Urinary bladder (tissue), 4 donors: ENCODE results near the gene KATNB1. TPM values are rescaled to one million over a fixed set of nuclear protein-coding genes. Genes with fewer than 3 reads are reported as not detected.

ENCODE experiments used
- DNase-seq: peaks from one replicate; pipeline ENCODE4 v3.0.0-alpha.2; 2015; ENCODE audit errors: extremely low spot score
- H3K27ac ChIP-seq: one replicate; pipeline ENCODE4 v1.5.1; 2013; ENCODE audit warnings: low read depth, mild to moderate bottlenecking, moderate library complexity
- H3K36me3 ChIP-seq: one replicate; pipeline ENCODE4 v1.6.1; 2013; ENCODE audit warnings: mild to moderate bottlenecking, moderate library complexity; ENCODE audit not compliant: insufficient read depth
- H3K4me1 ChIP-seq: one replicate; pipeline ENCODE4 v1.6.1; 2013; ENCODE audit warnings: mild to moderate bottlenecking, moderate library complexity; ENCODE audit not compliant: insufficient read depth
- H3K4me3 ChIP-seq: one replicate; pipeline ENCODE4 v1.5.1; 2013; ENCODE audit warnings: low read depth, low read length
- WGBS: extraction: QIAGEN DNeasy Blood & Tissue Kit; methylation state at CpG from one replicate; pipeline ENCODE4 v1.1.7; 2013; 5-methylcytosine and 5-hydroxymethylcytosine counted together
- polyA plus RNA-seq: library from polyadenylated mRNA; stranded (reverse); fragments of 200-250 nt; gene quantifications from one replicate; pipeline ENCODE4 v1.2.3, GENCODE V29; 2013
- total RNA-seq: library from RNA; depleted of rRNA; stranded (reverse); fragments of >200 nt; gene quantifications from one replicate; pipeline ENCODE4 v1.2.3, GENCODE V29; 2014
- donor health status: healthy with polysubstance abuse.
- donor health status: healthy.

Gene KATNB1, protein sequence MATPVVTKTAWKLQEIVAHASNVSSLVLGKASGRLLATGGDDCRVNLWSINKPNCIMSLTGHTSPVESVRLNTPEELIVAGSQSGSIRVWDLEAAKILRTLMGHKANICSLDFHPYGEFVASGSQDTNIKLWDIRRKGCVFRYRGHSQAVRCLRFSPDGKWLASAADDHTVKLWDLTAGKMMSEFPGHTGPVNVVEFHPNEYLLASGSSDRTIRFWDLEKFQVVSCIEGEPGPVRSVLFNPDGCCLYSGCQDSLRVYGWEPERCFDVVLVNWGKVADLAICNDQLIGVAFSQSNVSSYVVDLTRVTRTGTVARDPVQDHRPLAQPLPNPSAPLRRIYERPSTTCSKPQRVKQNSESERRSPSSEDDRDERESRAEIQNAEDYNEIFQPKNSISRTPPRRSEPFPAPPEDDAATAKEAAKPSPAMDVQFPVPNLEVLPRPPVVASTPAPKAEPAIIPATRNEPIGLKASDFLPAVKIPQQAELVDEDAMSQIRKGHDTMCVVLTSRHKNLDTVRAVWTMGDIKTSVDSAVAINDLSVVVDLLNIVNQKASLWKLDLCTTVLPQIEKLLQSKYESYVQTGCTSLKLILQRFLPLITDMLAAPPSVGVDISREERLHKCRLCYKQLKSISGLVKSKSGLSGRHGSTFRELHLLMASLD
- total RNA-seq (11.9 TPM), polyA plus RNA-seq (15.0 TPM)

DNA sequence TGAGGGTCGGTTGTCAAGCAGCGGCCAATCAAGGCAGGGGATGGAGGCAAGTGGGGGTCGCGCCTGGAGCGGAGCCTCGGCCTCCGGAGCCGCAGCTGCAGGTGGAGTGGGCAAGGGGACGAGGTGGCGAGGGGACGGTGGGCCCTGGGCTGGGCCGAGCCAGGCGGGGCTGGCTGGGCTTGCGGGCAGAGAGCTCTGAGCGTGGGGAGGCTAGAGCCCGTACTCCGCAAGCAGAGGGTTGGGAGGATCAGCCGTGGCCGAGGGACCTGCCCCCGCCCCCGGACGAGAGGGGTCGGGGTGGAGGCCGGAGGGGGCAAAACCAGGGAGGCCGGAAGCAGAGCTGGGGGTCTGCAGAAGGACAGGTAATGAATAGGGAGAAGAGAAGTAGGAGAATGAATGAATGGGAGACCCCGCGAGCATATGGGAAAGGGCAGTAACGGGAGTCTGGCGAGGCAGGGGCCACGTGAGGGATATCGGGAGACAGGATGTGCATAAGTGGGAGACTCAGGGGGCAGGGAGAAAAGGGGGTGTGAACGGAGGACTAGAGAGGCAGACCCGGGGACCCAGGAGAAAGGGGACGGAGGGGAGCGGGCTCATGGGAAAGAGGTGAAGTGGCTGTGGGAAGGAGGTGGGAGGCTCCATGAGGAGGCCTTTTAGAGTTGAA, at the start of gene KATNB1:
Gene KATNB1, plus strand, starts transcription at position 16 of the 664 bp plus-strand sequence. CDS start 1,474 bp downstream, outside the sequence.
- DNase-seq: peak; percentile 8
- Histone ChIP-seq H3K4me3 (peak within 1 kb of the TSS; percentile 68), H3K36me3 (no peaks in the 10 kb centered on the region), H3K4me1 (no peaks in the 10 kb centered on the region), H3K27ac (peak within 1 kb of the TSS; percentile 86)
- WGBS: 1% methylated on average over 35 of the region's 35 CpGs

DNA sequence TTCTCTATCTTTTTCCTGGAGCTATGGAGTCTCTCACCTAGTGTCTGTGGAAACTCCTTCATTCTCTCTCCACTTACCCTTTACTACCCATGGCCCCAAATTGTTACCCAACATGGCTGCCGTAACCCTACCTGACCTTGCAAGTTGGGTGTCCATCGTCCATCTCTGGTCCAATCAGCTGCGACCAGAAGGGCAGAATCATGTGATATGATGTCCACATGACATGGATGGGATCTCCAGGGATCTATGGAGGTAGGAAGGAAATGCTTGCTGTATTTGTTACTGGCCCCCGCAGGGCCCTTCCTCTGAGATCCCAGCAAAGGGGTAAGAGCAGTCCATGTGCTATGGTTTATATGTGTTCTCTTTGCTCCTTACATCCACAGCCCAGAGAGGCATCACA, 49.0 kb upstream of the KATNB1 start:
- WGBS: 90% methylated on average over 4 of the region's 4 CpGs
- H3K27ac ChIP-seq: no peak overlapping the region
- no peak for DNase-seq
- H3K4me3 ChIP-seq: no peak overlapping the region
- no peaks in the 10 kb centered on the region for H3K4me1 ChIP-seq
- H3K36me3 ChIP-seq: no peaks in the 10 kb centered on the region

DNA sequence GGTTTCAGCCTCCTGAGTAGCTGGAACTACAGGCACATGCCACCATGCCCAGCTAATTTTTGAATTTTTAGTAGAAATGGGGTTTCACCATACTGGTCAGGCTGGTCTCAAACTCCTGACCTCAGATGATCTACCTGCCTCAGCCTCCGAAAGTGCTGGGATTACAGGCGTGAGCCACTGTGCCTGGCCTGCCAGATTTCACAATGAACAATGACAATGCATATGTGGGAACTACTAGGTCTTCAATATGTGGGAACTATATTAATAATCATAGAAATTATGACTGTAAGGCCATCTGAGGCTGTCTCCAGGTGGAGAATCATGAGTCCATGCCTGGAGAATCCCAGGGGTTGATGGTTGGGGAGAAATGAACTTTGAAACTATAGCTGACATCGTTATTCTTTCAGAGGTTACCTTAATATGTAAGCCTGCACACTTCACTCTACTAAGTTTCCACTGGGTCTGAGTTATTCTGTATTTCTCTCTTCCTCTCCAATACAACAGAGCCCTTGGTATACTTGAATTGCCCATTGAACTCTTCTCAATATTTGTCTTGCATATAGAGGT, 48.1 kb upstream of the KATNB1 start:
- no peak overlapping the region for H3K27ac ChIP-seq
- DNase-seq: no peak
- WGBS: 89% methylated on average over 3 of the region's 3 CpGs

DNA sequence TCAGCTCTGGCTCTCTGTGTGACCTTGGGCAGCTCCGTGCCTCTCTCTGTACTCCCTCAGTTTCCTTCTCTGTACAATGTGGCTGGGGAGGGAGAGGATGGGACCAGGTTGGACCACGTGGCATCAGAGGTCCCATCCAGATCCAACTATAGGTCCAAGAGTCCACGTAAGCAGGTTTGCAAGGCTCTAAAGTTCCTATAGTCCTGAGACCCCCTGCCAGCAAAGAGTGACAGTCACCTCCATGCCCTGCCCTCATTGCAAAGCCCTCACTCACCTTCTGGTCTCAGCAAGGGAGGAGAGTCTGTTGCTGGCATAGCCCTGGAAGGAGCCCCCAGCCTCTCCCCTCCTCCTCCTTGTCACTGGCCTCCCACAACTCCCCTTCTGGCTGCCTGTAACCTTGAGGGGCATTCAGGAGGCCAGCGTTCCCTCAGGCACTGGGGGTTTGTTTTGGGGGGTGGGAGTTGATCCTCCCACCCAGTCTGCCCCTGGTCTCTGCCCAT, 47.0 kb upstream of the KATNB1 start:
- 76% methylated on average over 4 of the region's 4 CpGs for WGBS
- no peak for DNase-seq
- H3K4me3 ChIP-seq: no peak overlapping the region
- H3K36me3 ChIP-seq: no peaks in the 10 kb centered on the region
- H3K4me1 ChIP-seq: no peaks in the 10 kb centered on the region
- H3K27ac ChIP-seq: no peak overlapping the region

More for the DNA sequence above, 48.1 kb upstream of the KATNB1 start:
- no peaks in the 10 kb centered on the region for H3K36me3 ChIP-seq
- H3K4me1 ChIP-seq: no peaks in the 10 kb centered on the region
- H3K4me3 ChIP-seq: no peak overlapping the region

DNA sequence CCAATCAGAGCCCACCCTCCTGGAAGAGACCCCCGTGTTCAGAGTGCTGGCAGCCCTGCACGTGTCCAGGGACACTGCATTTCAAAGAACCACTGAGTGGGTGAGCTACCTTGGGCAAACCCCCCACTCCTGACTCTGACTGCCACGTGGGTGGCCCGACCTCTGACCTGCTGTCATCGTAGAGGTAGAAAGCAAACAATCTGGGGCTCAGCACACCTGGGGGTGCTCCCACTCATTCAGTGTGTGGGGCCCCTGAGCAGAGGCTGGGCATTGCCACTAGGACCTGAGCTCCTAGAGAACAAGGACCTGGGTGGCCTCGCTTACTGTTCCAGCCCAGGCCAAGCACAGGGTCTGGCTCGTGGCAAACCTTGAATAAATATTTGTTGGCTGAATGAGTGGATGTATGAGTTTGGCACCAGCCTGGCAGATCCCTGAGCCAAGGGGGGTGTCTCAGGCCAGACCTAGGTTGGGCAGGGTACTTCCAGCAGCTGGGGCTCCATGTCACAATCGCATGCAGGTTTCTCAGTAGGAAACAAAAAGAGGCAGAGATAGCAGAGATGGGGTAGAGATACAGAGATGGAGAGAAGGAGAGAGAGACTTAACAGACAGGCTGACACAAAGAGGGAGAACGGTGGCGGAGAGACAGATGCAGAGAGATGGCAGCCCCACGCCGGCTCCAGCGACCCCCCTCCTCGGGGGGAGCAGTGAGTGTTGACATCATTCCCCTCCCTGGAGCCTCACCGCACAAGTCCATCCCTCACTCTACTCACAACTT, 46.4 kb upstream of the KATNB1 start:
- WGBS: 41% methylated on average over 15 of the region's 15 CpGs
- no peak for DNase-seq

DNA sequence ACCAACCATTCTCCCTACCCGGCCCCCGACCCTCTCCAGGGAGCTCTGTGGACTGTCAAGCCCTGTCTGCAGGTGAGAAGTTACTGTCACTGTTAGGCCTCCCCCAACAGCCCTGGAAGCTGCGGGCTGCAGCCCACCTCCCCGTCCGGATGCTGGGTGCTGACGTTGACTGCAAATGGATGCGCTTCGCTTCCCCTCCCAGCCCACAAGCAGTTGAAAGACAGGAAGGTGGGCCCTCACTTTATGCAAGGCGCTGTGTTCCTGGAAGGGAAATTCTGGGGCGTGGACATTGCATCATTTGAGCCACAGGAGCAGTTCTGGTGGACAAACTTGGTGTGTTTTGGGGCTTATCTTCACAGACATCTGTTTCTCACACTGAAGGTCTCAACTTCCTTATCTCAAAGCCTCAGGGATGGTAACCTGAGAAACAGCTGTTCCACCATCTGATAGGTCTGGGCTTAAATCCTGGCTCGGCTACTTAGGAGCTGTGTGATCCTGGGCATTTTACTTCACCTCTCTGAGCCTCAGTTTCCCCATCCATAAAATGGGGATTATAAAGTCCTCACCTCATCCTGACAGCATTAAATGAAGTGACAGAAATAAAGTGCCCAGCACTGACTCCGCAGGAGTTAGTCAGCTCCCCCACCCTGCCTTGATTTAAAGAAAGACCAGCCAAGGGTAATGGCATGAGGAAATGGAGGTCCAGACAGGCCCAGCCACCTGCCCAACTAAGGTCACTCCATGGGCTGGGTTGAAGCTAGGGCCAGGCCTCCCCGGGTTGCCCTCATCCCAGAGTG, 45.6 kb upstream of the KATNB1 start:
- DNase-seq: no peak
- no peaks in the 10 kb centered on the region for H3K36me3 ChIP-seq
- no peak overlapping the region for H3K27ac ChIP-seq
- H3K4me1 ChIP-seq: no peaks in the 10 kb centered on the region
- 40% methylated on average over 13 of the region's 13 CpGs for WGBS
- H3K4me3 ChIP-seq: no peak overlapping the region

More for the DNA sequence above, 46.4 kb upstream of the KATNB1 start:
- H3K4me1 ChIP-seq: no peaks in the 10 kb centered on the region
- no peaks in the 10 kb centered on the region for H3K36me3 ChIP-seq
- no peak overlapping the region for H3K4me3 ChIP-seq
- H3K27ac ChIP-seq: no peak overlapping the region

DNA sequence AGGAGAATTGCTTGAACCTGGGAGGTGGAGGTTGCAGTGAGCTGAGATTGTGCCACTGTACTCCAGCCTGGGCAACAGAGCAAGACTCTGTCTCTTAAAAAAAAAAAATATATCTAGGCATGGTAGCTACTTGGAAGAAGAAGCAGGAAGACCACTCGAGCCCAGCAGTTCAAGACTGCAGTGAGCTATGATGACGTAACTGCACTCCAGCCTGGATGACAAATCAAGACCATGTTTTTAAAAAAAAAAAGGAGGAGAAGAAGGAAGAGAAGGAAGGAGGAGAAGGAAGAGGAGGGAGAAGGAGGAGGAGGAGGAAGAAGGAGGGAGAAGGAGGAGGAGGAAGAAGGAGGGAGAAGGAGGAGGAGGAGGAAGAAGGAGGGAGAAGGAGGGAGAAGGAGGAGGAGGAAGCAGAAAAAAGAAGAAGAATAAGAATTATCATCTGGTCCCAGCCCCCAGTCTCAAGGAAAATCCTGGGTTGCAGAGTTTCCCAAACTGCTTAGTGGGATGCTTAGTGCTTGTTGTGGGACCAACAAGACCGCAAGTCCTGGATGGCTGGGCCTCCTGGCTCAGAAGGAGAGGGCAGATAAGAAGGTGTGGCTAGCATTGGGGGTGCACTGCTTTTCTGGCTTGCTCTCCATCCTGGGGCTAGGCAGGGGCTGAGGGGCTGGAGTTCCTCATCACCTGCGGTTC, 44.6 kb upstream of the KATNB1 start:
- no peak for DNase-seq
- WGBS: 70% methylated on average over 4 of the region's 4 CpGs
- no peak overlapping the region for H3K27ac ChIP-seq

DNA sequence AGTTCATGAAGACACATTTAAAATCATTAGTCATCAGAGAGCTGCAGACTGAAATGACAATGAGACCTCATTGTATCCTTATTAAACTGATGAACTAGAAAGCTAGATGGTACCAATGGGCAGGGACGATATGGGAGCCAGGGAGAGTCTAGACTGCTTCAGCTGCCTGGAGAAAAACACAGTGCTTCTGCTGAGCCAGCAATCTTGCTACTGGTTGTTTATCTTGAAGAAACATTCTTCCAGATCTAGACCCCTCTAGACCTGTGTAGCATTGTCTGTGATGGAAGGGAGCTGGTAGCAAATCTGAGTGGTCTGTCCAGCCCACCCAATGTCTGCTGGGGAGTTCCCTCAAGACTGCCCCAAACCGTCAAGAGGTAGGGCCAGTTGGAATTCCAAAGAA, 42.9 kb upstream of the KATNB1 start:
- no peak overlapping the region for H3K27ac ChIP-seq
- 44% methylated on average over 2 of the region's 2 CpGs for WGBS
- no peaks in the 10 kb centered on the region for H3K36me3 ChIP-seq
- no peak overlapping the region for H3K4me3 ChIP-seq
- DNase-seq: no peak
- no peaks in the 10 kb centered on the region for H3K4me1 ChIP-seq

More for the DNA sequence above, 44.6 kb upstream of the KATNB1 start:
- Histone ChIP-seq H3K36me3 (no peaks in the 10 kb centered on the region), H3K4me1 (no peaks in the 10 kb centered on the region), H3K4me3 (no peak overlapping the region)

DNA sequence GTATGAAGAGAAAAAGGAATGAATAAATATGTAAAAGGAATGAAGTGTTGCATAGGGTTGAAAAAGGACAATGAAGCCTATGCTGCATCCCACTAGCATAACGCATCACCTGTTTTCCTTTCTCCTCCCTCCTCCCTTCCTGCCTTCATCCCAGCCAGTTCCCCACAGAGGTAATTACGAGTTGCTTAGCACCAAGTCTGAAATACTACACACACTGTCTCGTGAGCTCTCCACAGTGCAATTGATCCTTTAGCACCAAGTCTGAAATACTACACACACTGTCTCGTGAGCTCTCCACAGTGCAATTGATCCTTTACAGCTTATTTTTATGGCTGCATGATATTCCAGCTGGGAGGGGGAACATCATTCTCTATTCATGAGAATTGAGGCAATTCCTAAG, 42.0 kb upstream of the KATNB1 start:
- WGBS: 71% methylated on average over 4 of the region's 4 CpGs
- H3K4me3 ChIP-seq: no peak overlapping the region

DNA sequence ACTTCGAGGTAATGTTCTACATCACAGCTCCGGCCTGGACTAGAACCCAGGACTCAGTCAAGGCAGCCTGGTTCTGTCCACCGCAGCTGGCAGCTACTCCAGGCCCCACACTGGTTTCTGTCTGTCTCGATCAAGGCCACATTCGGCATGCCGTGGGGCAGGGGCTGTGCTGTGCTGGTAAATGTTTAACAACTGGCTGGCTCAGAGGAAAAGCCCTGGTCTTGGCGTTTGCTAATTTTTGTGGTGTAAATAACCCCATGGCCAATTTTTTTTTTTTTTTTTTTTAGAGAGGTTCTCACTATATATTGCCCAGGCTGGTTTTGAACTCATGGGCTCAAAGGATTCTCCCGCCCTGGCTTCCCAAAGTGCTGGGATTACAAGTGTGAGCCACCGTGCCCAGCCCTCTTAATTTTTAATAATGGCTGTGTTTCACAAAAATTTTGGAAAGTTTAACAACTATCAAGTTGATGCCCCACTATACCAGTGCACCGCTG, 41.3 kb upstream of the KATNB1 start:
- no peaks in the 10 kb centered on the region for H3K4me1 ChIP-seq
- 66% methylated on average over 10 of the region's 10 CpGs for WGBS
- H3K36me3 ChIP-seq: no peaks in the 10 kb centered on the region
- DNase-seq: no peak
- H3K27ac ChIP-seq: no peak overlapping the region
- no peak overlapping the region for H3K4me3 ChIP-seq

More for the DNA sequence above, 42.0 kb upstream of the KATNB1 start:
- no peak overlapping the region for H3K27ac ChIP-seq
- no peak for DNase-seq
- no peaks in the 10 kb centered on the region for H3K36me3 ChIP-seq
- H3K4me1 ChIP-seq: no peaks in the 10 kb centered on the region

DNA sequence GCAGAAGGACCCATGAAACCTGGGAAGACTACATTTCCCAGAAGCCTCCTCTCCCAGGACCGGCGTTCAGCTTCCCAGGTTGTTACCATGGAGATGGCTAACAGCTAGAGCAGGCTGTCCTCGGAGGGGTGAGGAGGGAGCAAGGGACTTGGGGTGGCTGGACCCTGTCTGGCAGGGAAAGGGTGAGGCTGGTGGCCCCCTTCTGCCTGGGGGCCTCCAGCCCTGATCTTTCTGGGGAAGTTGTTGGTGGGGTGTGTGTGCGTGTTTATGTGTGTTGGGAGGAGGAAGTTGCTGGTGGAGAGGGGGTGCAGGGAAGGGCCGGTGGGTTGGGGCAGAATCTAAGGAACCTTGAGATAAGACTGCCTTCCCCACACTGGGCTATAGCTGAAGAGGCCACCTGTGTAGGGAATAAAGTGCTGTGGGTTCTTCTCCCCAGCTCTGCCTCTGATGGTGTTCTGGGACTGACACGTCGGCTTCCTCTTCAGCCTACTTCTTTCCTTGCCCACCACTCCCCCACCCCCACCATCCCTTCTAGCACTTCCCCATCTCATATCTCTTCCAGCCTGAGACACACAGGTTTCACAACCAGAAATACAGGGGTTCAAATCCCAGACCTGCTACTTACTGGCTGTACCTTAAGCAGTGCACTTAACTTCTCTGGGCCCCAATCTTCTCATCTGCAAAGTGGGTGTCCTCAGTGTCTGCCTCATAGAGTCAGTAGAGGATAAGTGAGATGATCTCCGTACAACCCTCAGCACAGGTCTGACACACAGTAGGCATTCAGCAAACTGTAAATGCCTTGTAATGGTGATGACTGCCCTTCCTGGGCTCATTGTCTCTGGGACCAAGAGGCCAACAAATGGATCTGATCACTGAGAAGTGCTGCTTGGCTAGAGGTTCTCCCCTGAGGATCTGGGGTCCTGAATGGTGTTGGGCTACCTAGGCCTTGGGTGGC, 40.6 kb upstream of the KATNB1 start, which contains the start of gene DRC7:
Gene DRC7, plus strand, starts transcription at position 82 of the 955 bp plus-strand sequence. CDS start 3,144 bp downstream, outside the sequence.
- Histone ChIP-seq H3K36me3 (no peaks in the 10 kb centered on the region), H3K27ac (no peak within 1 kb of the TSS), H3K4me1 (no peaks in the 10 kb centered on the region), H3K4me3 (no peak within 1 kb of the TSS)
- DNase-seq: no peak
- 36% methylated on average over 8 of the region's 8 CpGs for WGBS
